HepG2 (cell line): ENCODE data around the gene TMEM218. TPM values are rescaled to one million over a fixed set of nuclear protein-coding genes. Genes with fewer than 3 reads are reported as not detected.

Source experiments
- ATAC-seq: fragments of 200-7000 bp; cut with Tn5 transposase; 3 replicates; pipeline ENCODE4 v1.9.1; 2020; ENCODE audit warnings: mild to moderate bottlenecking, moderate library complexity
- BruUV-seq: library from RNA; stranded (reverse); fragments of 400-500 nt; replicated peaks from 2 replicates; lab custom pipeline; 2021; lab: Mats Ljungman, UMichigan
- CTCF ChIA-PET: fragments of 300-600 bp; formaldehyde crosslinking; extraction: SDS; loops from one replicate; lab custom pipeline; 2021; ENCODE audit warnings: low total read pairs, inconsistent platforms, low intra/inter-chr PET ratio; lab: Yijun Ruan, JAX
- POLR2A ChIA-PET: fragments of 350-600 bp; sonication (Branson Sonifier 250); formaldehyde crosslinking; loops from one replicate; lab custom pipeline; 2020; ENCODE audit warnings: antibody characterized with exemption, inconsistent platforms; lab: Yijun Ruan, JAX
- DNase-seq: peaks from one replicate; pipeline ENCODE4 v3.0.0-alpha.2; 2015; ENCODE audit warnings: low spot score
- FAIRE-seq: peaks from 3 replicates; lab custom pipeline; 2011; peaks lifted over from hg19 to GRCh38; lab: Jason Lieb, UNC
- H2AFZ ChIP-seq: one replicate; pipeline ENCODE4 v1.6.1; 2011; ENCODE audit warnings: low read length, inconsistent platforms
- H3K27ac ChIP-seq: fragments of 300-600 bp; 3 replicates; pipeline ENCODE4 v1.8.0; 2011; ENCODE audit warnings: mixed run types, mild to moderate bottlenecking, mixed read lengths, low read length, inconsistent platforms; ENCODE audit not compliant: insufficient read depth; ENCODE audit errors: extremely low read length
- H3K27me3 ChIP-seq, 2 experiments: fragments of 200-600 bp in 1 of 2; 2 replicates in 1 of 2; 3 replicates in 1 of 2; pipeline versions ENCODE4 v1.6.0 to v1.8.0; 2011; ENCODE audit warnings: low read length in 2 of 2, mild to moderate bottlenecking in 2 of 2, moderate library complexity in 2 of 2, inconsistent platforms in 1 of 2; ENCODE audit not compliant: insufficient read depth in 2 of 2, control insufficient read depth in 1 of 2
- H3K36me3 ChIP-seq, 2 experiments: fragments of 200-600 bp in 1 of 2; replicated peaks in 1 of 2; 2 replicates in 1 of 2; 3 replicates in 1 of 2; pipeline versions ENCODE4 v1.5.1 to v1.8.0; 2011; ENCODE audit warnings: low read length in 2 of 2, inconsistent platforms in 1 of 2; ENCODE audit not compliant: insufficient read depth in 2 of 2, control insufficient read depth in 1 of 2
- H3K4me1 ChIP-seq: 2 replicates; pipeline ENCODE4 v1.5.1; 2012; ENCODE audit warnings: low read length, inconsistent platforms; ENCODE audit not compliant: insufficient read depth
- H3K4me2 ChIP-seq: 2 replicates; pipeline ENCODE4 v1.6.0; 2011; ENCODE audit warnings: low read depth, low read length, inconsistent platforms
- H3K4me3 ChIP-seq, 3 experiments: fragments of 200-600 bp in 1 of 3; sonication (generic), shearing (Covaris generic) in 1 of 3; replicated peaks in 1 of 3; 2 replicates each; pipeline ENCODE4 v1.5.1; 2011 to 2016; ENCODE audit warnings: low read length in 3 of 3, inconsistent platforms in 2 of 3, low read depth in 2 of 3, mild to moderate bottlenecking in 2 of 3, control low read depth in 1 of 3, mixed read lengths in 1 of 3; ENCODE audit not compliant: insufficient read depth in 1 of 3
- H3K79me2 ChIP-seq: one replicate; pipeline ENCODE4 v1.6.1; 2011; ENCODE audit warnings: low read length, inconsistent platforms; ENCODE audit not compliant: insufficient read depth
- H3K9ac ChIP-seq: 2 replicates; pipeline ENCODE4 v1.6.0; 2011; ENCODE audit warnings: mild to moderate bottlenecking, low read depth, low read length, inconsistent platforms; ENCODE audit not compliant: insufficient read depth
- H3K9me3 ChIP-seq: 2 replicates; pipeline ENCODE4 v1.5.1; 2012; ENCODE audit warnings: mild to moderate bottlenecking, low read length
- H4K20me1 ChIP-seq: 2 replicates; pipeline ENCODE4 v1.6.0; 2011; ENCODE audit warnings: inconsistent platforms, mild to moderate bottlenecking, low read length, moderate library complexity; ENCODE audit not compliant: insufficient read depth
- ATF7 ChIP-seq, 2 experiments: fragments of 450-650 bp in 1 of 2; sonication (generic) in 1 of 2; formaldehyde crosslinking in 1 of 2; IDR thresholded peaks; 2 replicates each; pipeline versions ENCODE4 v1.4.0 to v1.6.1; 2016 to 2020; ENCODE audit warnings: antibody characterized with exemption in 1 of 2, mild to moderate bottlenecking in 1 of 2, missing genetic modification reagents in 1 of 2
- CSRNP2 ChIP-seq: sonication (generic); formaldehyde crosslinking; conservative IDR thresholded peaks from 2 replicates; pipeline ENCODE4 v1.8.0; 2022; ENCODE audit warnings: low read depth, missing genetic modification reagents
- FOSL2 ChIP-seq: sonication (generic); formaldehyde crosslinking; IDR thresholded peaks from 2 replicates; pipeline ENCODE4 v1.4.0; 2020; ENCODE audit warnings: missing genetic modification reagents
- HES4 ChIP-seq: sonication (generic); formaldehyde crosslinking; IDR thresholded peaks from 2 replicates; pipeline ENCODE4 v1.9.0; 2021; ENCODE audit warnings: mild to moderate bottlenecking, missing genetic modification reagents, borderline replicate concordance
- HIC2 ChIP-seq: sonication (generic); formaldehyde crosslinking; IDR thresholded peaks from 2 replicates; pipeline ENCODE4 v1.9.0; 2022; ENCODE audit warnings: low read depth, missing genetic modification reagents
- IRF9 ChIP-seq: sonication (generic); formaldehyde crosslinking; IDR thresholded peaks from 2 replicates; pipeline ENCODE4 v1.8.0; 2022; ENCODE audit warnings: missing genetic modification reagents, mild to moderate bottlenecking, borderline replicate concordance
- NFAT5 ChIP-seq: sonication (generic); formaldehyde crosslinking; IDR thresholded peaks from 2 replicates; pipeline ENCODE4 v1.4.0; 2020; ENCODE audit warnings: missing genetic modification reagents
- RCOR2 ChIP-seq: IDR thresholded peaks from 2 replicates; pipeline ENCODE4 v1.6.1; 2016; ENCODE audit warnings: missing biosample characterization, missing genetic modification reagents
- ZNF292 ChIP-seq: sonication (generic); formaldehyde crosslinking; IDR thresholded peaks from 2 replicates; pipeline ENCODE4 v1.8.1; 2022; ENCODE audit warnings: mild to moderate bottlenecking, low read depth, missing genetic modification reagents, borderline replicate concordance
- WGBS: methylation state at CpG from one replicate; pipeline ENCODE4 v1.1.6; 2017; ENCODE audit warnings: low lambda C conversion rate; 5-methylcytosine and 5-hydroxymethylcytosine counted together
- in situ Hi-C: cut with HindIII; loops from 2 replicates; pipeline ENCODE4 v1.10.0; 2017; ENCODE audit warnings: low pct_unique_long_range_greater_than_20kb; ENCODE audit not compliant: extremely low pct_ligation_motif_present
- intact Hi-C: fragments of 100-400 bp; cut with micrococcal nuclease; formaldehyde crosslinking; loops from one replicate; pipeline ENCODE4 v1.10.0; 2022; ENCODE audit not compliant: unreplicated experiment
- polyA plus RNA-seq, 8 experiments: library from polyadenylated mRNA; depleted of rRNA in 3 of 8; stranded (reverse) in 7 of 8; unstranded in 1 of 8; fragments of >200 nt; fragmentation: Illumina TruSeq in 4 of 8; extraction: Trizol in 4 of 8; gene quantifications; 2 replicates each; pipeline versions ENCODE4 v1.2.1 to v1.2.3, GENCODE V29; 2011 to 2016; ENCODE audit warnings: low read depth in 4 of 8, missing spikeins in 1 of 8, mixed read lengths in 1 of 8; ENCODE audit not compliant: insufficient read depth in 1 of 8
- total RNA-seq, 5 experiments: library from RNA; depleted of rRNA; stranded (reverse); fragments of >200 nt; fragmentation: Illumina TruSeq; extraction: Trizol; gene quantifications; 2 replicates each; pipeline ENCODE4 v1.2.3, GENCODE V29; 2016; ENCODE audit warnings: low read depth in 1 of 5

Gene TMEM218
- total and polyA plus RNA-seq, 2 of the 13 experiments (the other 11 are each of a cell fraction or from before 2014, with no cell fraction given): 11.8 to 14.0 TPM

- TF ChIP-seq CSRNP2 (CRISPR knock-in tag): no peak
- TF ChIP-seq, all 625 proteins: peak for 0
Observed at GRCh38 chr11:125154378-125155099, 43.1 kb upstream of the TMEM218 start (continued).

GRCh38 chr11:125153837-125154236, 42.4 kb upstream of the TMEM218 start:
- no peaks in the 10 kb centered on the region for H4K20me1 ChIP-seq
- no peaks in the 10 kb centered on the region for H3K79me2 ChIP-seq
- no peak overlapping the region for H3K4me2 ChIP-seq
- FAIRE-seq (no peak), ATAC-seq (no peak), DNase-seq (no peak)
- ChIA-PET POLR2A (no interaction called here), CTCF (no interaction called here)
- H3K4me3 ChIP-seq: no peak overlapping the region
- WGBS: 33% methylated on average over 2 of the region's 2 CpGs
- H3K27ac ChIP-seq: no peak overlapping the region
- H3K9ac ChIP-seq: no peak overlapping the region
- intact Hi-C loops (no loop called here), in situ Hi-C loops (no loop called here)
- no TSS peak for BruUV-seq
- no peaks in the 10 kb centered on the region for H3K9me3 ChIP-seq
- no peaks in the 10 kb centered on the region for H3K4me1 ChIP-seq
- no peak overlapping the region for H2AFZ ChIP-seq
- H3K27me3 ChIP-seq: peaks cover 0 to 15% of the 10 kb centered on the region in 2 experiments; a peak in 3 of 5 replicates
- no peaks in the 10 kb centered on the region for H3K36me3 ChIP-seq
- no peak for TF ChIP-seq ZNF292 (CRISPR knock-in tag)
- TF ChIP-seq HIC2: no peak
- TF ChIP-seq FOSL2 (CRISPR knock-in tag): no peak
- TF ChIP-seq HES4: no peak
- no peak for TF ChIP-seq RCOR2 (CRISPR knock-in tag)
- no peak for TF ChIP-seq ATF7 (IDR thresholded peaks at IDR 0.05)
- no peak for TF ChIP-seq ATF7 (CRISPR knock-in tag; IDR thresholded peaks at IDR 0.05)
- TF ChIP-seq IRF9: no peak
- TF ChIP-seq NFAT5: no peak
